Nephron progenitor cell (in vitro differentiated cells): ENCODE measurements around the gene FKBP15.

Source experiments
- DNase-seq: peaks from one replicate; pipeline ENCODE4 v3.0.0; 2021
- H3K27ac Mint-ChIP-seq: 2 replicates; pipeline ENCODE4 v1.8.0; 2021; ENCODE audit warnings: mild to moderate bottlenecking, moderate library complexity, mixed read lengths
- H3K27me3 Mint-ChIP-seq: 2 replicates; pipeline ENCODE4 v1.8.0; 2021; ENCODE audit warnings: mild to moderate bottlenecking, low read depth, mixed read lengths; ENCODE audit not compliant: poor library complexity
- H3K36me3 Mint-ChIP-seq: 2 replicates; pipeline ENCODE4 v1.8.0; 2021; ENCODE audit warnings: low read depth, mixed read lengths
- H3K4me1 Mint-ChIP-seq: 2 replicates; pipeline ENCODE4 v1.8.0; 2021; ENCODE audit warnings: mixed read lengths
- H3K4me3 Mint-ChIP-seq: 2 replicates; pipeline ENCODE4 v1.8.0; 2021; ENCODE audit warnings: mild to moderate bottlenecking, moderate library complexity, mixed read lengths
- H3K9me3 Mint-ChIP-seq: 2 replicates; pipeline ENCODE4 v1.8.0; 2021; ENCODE audit warnings: mild to moderate bottlenecking, moderate library complexity, mixed read lengths
- TF ChIP-seq, protein P1 (sequence below): fragments of 200-600 bp; sonication (generic); IDR thresholded peaks from 2 replicates; pipeline ENCODE4 v1.5.0; 2021; ENCODE audit warnings: antibody characterized with exemption

Gene FKBP15

GRCh38 chr9:113184539-113184938 lies 36.5 kb downstream of the FKBP15 start:
- no peak for DNase-seq
- H3K36me3 Mint-ChIP-seq: peaks cover 37% of the 10 kb centered on the region
- TF ChIP-seq, protein P1, sequence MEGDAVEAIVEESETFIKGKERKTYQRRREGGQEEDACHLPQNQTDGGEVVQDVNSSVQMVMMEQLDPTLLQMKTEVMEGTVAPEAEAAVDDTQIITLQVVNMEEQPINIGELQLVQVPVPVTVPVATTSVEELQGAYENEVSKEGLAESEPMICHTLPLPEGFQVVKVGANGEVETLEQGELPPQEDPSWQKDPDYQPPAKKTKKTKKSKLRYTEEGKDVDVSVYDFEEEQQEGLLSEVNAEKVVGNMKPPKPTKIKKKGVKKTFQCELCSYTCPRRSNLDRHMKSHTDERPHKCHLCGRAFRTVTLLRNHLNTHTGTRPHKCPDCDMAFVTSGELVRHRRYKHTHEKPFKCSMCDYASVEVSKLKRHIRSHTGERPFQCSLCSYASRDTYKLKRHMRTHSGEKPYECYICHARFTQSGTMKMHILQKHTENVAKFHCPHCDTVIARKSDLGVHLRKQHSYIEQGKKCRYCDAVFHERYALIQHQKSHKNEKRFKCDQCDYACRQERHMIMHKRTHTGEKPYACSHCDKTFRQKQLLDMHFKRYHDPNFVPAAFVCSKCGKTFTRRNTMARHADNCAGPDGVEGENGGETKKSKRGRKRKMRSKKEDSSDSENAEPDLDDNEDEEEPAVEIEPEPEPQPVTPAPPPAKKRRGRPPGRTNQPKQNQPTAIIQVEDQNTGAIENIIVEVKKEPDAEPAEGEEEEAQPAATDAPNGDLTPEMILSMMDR: no peak
- H3K27me3 Mint-ChIP-seq: no peaks in the 10 kb centered on the region
- no peaks in the 10 kb centered on the region for H3K4me1 Mint-ChIP-seq
- H3K27ac Mint-ChIP-seq: no peak overlapping the region
- no peaks in the 10 kb centered on the region for H3K9me3 Mint-ChIP-seq
- no peak overlapping the region for H3K4me3 Mint-ChIP-seq

- Mint-ChIP-seq H3K4me3 (no peak overlapping the region), H3K27ac (no peak overlapping the region), H3K27me3 (no peaks in the 10 kb centered on the region), H3K4me1 (no peaks in the 10 kb centered on the region), H3K9me3 (no peaks in the 10 kb centered on the region), H3K36me3 (peaks cover 40% of the 10 kb centered on the region)
- TF ChIP-seq, protein P1: no peak
- DNase-seq: no peak
Measured at GRCh38 chr9:113183956-113184488, 37.1 kb downstream of the FKBP15 start.

DNA sequence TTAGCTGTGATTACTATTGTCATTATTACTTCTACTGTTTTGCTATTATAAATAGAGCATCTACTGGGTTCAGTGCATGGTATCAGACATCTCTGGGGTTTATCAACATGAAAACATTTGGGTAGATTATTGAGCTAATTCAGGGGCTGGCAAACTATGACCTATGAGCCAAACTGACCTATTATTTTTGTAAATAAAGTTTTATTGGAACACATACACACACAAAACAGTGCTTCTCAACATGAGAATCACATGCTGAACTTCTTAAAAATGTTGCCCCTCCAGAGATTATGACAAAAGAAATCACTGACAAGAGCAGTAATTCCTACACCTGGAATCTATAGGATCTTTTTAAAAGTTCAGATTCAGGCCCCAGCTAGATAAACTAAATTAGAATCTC lies 39.9 kb downstream of the FKBP15 start:
- TF ChIP-seq, protein P1: no peak
- Mint-ChIP-seq H3K4me3 (no peak overlapping the region), H3K4me1 (no peaks in the 10 kb centered on the region), H3K27me3 (no peaks in the 10 kb centered on the region), H3K9me3 (no peaks in the 10 kb centered on the region), H3K36me3 (peaks cover 58% of the 10 kb centered on the region), H3K27ac (no peak overlapping the region)
- DNase-seq: no peak

DNA sequence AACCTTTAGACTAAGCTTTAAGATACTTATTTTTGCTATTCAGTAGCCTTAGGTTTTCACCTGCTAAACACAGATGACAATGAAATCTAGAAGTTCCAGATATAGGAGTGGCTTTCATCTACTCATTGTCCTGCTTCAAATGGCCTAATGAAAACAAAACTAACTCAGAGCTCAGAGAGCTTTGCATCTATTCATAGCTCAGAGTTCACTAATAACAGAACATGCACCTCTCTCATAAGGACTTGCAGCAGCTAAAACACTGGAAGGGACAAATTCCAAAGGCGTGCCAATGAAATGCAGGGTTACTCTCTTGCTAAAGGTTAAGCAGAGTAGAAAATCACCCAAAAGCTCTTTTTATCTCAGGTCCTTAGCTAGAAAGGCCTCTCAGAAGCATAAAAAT lies 41.2 kb downstream of the FKBP15 start:
- Mint-ChIP-seq H3K36me3 (peaks cover 56% of the 10 kb centered on the region), H3K27me3 (no peaks in the 10 kb centered on the region), H3K4me3 (no peak overlapping the region), H3K4me1 (no peaks in the 10 kb centered on the region), H3K27ac (no peak overlapping the region), H3K9me3 (no peaks in the 10 kb centered on the region)
- no peak for DNase-seq
- TF ChIP-seq, protein P1: no peak

GRCh38 chr9:113178087-113178486 lies 43.0 kb downstream of the FKBP15 start:
- TF ChIP-seq, protein P1: no peak
- Mint-ChIP-seq H3K4me3 (no peak overlapping the region), H3K27ac (no peak overlapping the region), H3K9me3 (no peaks in the 10 kb centered on the region), H3K27me3 (no peaks in the 10 kb centered on the region), H3K36me3 (peaks cover 68% of the 10 kb centered on the region), H3K4me1 (no peaks in the 10 kb centered on the region)
- no peak for DNase-seq

GRCh38 chr9:113177251-113177650 lies 43.8 kb downstream of the FKBP15 start:
- Mint-ChIP-seq H3K9me3 (no peaks in the 10 kb centered on the region), H3K4me3 (no peak overlapping the region), H3K36me3 (peaks cover 69% of the 10 kb centered on the region), H3K4me1 (no peaks in the 10 kb centered on the region), H3K27me3 (no peaks in the 10 kb centered on the region), H3K27ac (no peak overlapping the region)
- DNase-seq: no peak
- TF ChIP-seq, protein P1: no peak
